Renal pelvis (tissue), 4 donors: ENCODE data around the gene SPTLC2. TPM values are rescaled to one million over a fixed set of nuclear protein-coding genes. Genes with fewer than 3 reads are reported as not detected.
A peak's percentile ranks its signal among the peaks of the same experiment; 100 is the strongest.

Source experiments
- DNase-seq: peaks from one replicate; pipeline ENCODE4 v3.0.0-alpha.2; 2013
- polyA plus RNA-seq, 3 donors: library from polyadenylated mRNA; unstranded; fragments of 120-200 nt; gene quantifications; one replicate each; pipeline ENCODE4 v1.2.1, GENCODE V29; 2013; ENCODE audit not compliant: insufficient read length in 3 of 3

Gene SPTLC2
- polyA plus RNA-seq, 3 donors: 64.8 to 77.3 (median 67.5) TPM

- no peak for DNase-seq
Measured at GRCh38 chr14:77508876-77509275, 107.6 kb downstream of the SPTLC2 start.

GRCh38 chr14:77508249-77508648 lies 108.2 kb downstream of the SPTLC2 start:
- DNase-seq: no peak

- DNase-seq: no peak
Measured at GRCh38 chr14:77507762-77508161, 108.7 kb downstream of the SPTLC2 start.

GRCh38 chr14:77505031-77505430 lies 111.4 kb downstream of the SPTLC2 start:
- no peak for DNase-seq

GRCh38 chr14:77503138-77503537 lies 113.3 kb downstream of the SPTLC2 start:
- DNase-seq: no peak

- DNase-seq: no peak
Measured at GRCh38 chr14:77502109-77502782, 114.2 kb downstream of the SPTLC2 start.

- DNase-seq: no peak
Measured at GRCh38 chr14:77498984-77499527, 117.4 kb downstream of the SPTLC2 start.

GRCh38 chr14:77498120-77498979 lies 118.1 kb downstream of the SPTLC2 start, which contains the start of gene ISM2:
TSS of gene ISM2 (minus strand) at chr14:77498816. CDS start at chr14:77498793, 23 bp downstream.
- peak; percentile 17 for DNase-seq

- no peak for DNase-seq
Measured at GRCh38 chr14:77495334-77495733, 121.1 kb downstream of the SPTLC2 start.

GRCh38 chr14:77491056-77491455 lies 125.4 kb downstream of the SPTLC2 start:
- no peak for DNase-seq

GRCh38 chr14:77490347-77490986 lies 126.0 kb downstream of the SPTLC2 start:
- no peak for DNase-seq

- no peak for DNase-seq
Measured at GRCh38 chr14:77489041-77489440, 127.4 kb downstream of the SPTLC2 start.

- no peak for DNase-seq
Measured at GRCh38 chr14:77488558-77488957, 127.9 kb downstream of the SPTLC2 start.

GRCh38 chr14:77485901-77486678 lies 130.3 kb downstream of the SPTLC2 start:
- DNase-seq: no peak

GRCh38 chr14:77485256-77485655 lies 131.2 kb downstream of the SPTLC2 start:
- no peak for DNase-seq

- no peak for DNase-seq
Measured at GRCh38 chr14:77482422-77482821, 134.0 kb downstream of the SPTLC2 start.

GRCh38 chr14:77478796-77479195 lies 137.6 kb downstream of the SPTLC2 start:
- DNase-seq: no peak

- DNase-seq: no peak
Measured at GRCh38 chr14:77478029-77478428, 138.4 kb downstream of the SPTLC2 start.

- DNase-seq: no peak
Measured at GRCh38 chr14:77475432-77476115, 140.9 kb downstream of the SPTLC2 start.

GRCh38 chr14:77474479-77475177 lies 141.8 kb downstream of the SPTLC2 start:
- DNase-seq: no peak
